Measurements from ENCODE around the gene AVEN.

The AVEN gene

DNA sequence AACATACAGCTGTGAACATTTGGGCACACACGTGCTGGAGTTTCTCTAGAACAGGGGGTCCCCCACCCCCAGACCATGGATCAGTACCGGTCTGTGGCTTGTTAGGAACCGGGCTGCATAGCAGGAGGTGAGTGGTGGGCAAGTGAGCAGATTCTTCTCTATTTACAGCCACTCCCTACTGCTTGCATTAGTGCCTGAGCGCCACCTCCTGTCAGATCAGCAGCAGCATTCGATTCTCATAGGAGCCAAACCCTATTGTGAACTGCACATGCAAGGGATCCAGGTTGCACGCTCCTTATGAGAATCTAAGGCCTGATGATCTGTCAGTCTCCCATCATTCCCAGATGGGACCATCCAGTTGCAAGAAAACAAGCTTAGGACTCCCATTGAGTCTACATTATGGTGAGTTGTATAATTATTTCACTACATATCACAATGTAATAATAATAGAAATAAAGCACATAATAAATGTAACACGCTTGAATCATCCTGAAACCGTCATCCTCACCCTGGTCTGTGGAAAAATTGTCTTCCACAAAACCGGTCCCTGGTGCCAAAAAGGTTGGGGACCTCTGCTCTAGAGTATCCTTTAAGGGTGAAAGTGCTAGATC is 44.9 kb downstream of the AVEN start:
- Histone ChIP-seq H3K4me1 (ENCODE audit: insufficient read depth, low read length, poor library complexity, severe bottlenecking) (no peaks in the 10 kb centered on the region), H3K4me2 (ENCODE audit: low read depth, low read length, poor library complexity, severe bottlenecking) (no peak overlapping the region), H3K9ac (ENCODE audit: low read depth, low read length, poor library complexity, severe bottlenecking) (no peak overlapping the region), H2AFZ (ENCODE audit: low read length) (no peak overlapping the region), H3K9me3 (ENCODE audit: insufficient read depth, low read depth, low read length) (no peaks in the 10 kb centered on the region), H3K36me3 (ENCODE audit: insufficient read depth, low read length) (no peaks in the 10 kb centered on the region), H3F3A (ENCODE audit: low read depth) (no peaks in the 10 kb centered on the region), H3K9me2 (replicated peaks; ENCODE audit: low read depth, low read length) (no peaks in the 10 kb centered on the region), H4K20me1 (ENCODE audit: insufficient read depth, low read length, poor library complexity, severe bottlenecking) (no peaks in the 10 kb centered on the region), H3K79me2 (ENCODE audit: insufficient read depth, low read length) (no peaks in the 10 kb centered on the region), H3K27me3 (ENCODE audit: insufficient read depth, low read length, poor library complexity, severe bottlenecking) (no peaks in the 10 kb centered on the region), H3K4me3 (ENCODE audit: low read length, poor library complexity, severe bottlenecking) (no peak overlapping the region)
- no peak for TF ChIP-seq EZH2phosphoT487 (IDR thresholded peaks at IDR 0.05; ENCODE audit: borderline replicate concordance)
- TF ChIP-seq, protein P1, sequence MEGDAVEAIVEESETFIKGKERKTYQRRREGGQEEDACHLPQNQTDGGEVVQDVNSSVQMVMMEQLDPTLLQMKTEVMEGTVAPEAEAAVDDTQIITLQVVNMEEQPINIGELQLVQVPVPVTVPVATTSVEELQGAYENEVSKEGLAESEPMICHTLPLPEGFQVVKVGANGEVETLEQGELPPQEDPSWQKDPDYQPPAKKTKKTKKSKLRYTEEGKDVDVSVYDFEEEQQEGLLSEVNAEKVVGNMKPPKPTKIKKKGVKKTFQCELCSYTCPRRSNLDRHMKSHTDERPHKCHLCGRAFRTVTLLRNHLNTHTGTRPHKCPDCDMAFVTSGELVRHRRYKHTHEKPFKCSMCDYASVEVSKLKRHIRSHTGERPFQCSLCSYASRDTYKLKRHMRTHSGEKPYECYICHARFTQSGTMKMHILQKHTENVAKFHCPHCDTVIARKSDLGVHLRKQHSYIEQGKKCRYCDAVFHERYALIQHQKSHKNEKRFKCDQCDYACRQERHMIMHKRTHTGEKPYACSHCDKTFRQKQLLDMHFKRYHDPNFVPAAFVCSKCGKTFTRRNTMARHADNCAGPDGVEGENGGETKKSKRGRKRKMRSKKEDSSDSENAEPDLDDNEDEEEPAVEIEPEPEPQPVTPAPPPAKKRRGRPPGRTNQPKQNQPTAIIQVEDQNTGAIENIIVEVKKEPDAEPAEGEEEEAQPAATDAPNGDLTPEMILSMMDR (conservative IDR thresholded peaks at IDR 0.05; ENCODE audit: low read length), result peak; percentile 70

DNA sequence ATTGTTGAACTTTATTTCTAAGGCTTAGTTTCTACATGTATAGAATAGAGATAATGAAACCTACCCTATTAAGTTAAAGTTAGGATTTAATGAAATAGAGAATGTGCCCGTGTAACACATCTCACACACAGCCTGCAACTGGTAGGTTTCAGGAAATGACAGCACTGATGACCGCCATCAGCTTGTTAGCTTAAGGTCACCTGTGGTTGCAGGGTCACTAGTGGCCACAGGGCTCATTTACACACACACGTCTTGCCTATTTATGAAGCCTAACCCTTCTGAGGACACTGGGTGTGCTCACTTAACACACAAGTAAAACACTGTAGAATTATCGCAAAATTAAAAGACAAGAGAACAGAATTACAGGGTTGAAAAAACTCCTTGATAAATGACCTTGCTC is 50.6 kb downstream of the AVEN start:
- H3K36me3 ChIP-seq (ENCODE audit: insufficient read depth, low read length), result no peaks in the 10 kb centered on the region
- no peak overlapping the region for H3K9ac ChIP-seq (ENCODE audit: low read depth, low read length, poor library complexity, severe bottlenecking)
- H3F3A ChIP-seq (ENCODE audit: low read depth), result no peaks in the 10 kb centered on the region
- no peak overlapping the region for H3K4me3 ChIP-seq (ENCODE audit: low read length, poor library complexity, severe bottlenecking)
- H3K9me3 ChIP-seq (ENCODE audit: insufficient read depth, low read depth, low read length), result no peaks in the 10 kb centered on the region
- H2AFZ ChIP-seq (ENCODE audit: low read length), result no peak overlapping the region
- no peaks in the 10 kb centered on the region for H3K4me1 ChIP-seq (ENCODE audit: insufficient read depth, low read length, poor library complexity, severe bottlenecking)
- no peaks in the 10 kb centered on the region for H3K27me3 ChIP-seq (ENCODE audit: insufficient read depth, low read length, poor library complexity, severe bottlenecking)
- TF ChIP-seq, protein P1 (conservative IDR thresholded peaks at IDR 0.05; ENCODE audit: low read length), result no peak
- no peak for TF ChIP-seq EZH2phosphoT487 (IDR thresholded peaks at IDR 0.05; ENCODE audit: borderline replicate concordance)
- H3K4me2 ChIP-seq (ENCODE audit: low read depth, low read length, poor library complexity, severe bottlenecking), result no peak overlapping the region
- no peaks in the 10 kb centered on the region for H3K9me2 ChIP-seq (replicated peaks; ENCODE audit: low read depth, low read length)
- H4K20me1 ChIP-seq (ENCODE audit: insufficient read depth, low read length, poor library complexity, severe bottlenecking), result no peaks in the 10 kb centered on the region
- no peaks in the 10 kb centered on the region for H3K79me2 ChIP-seq (ENCODE audit: insufficient read depth, low read length)

DNA sequence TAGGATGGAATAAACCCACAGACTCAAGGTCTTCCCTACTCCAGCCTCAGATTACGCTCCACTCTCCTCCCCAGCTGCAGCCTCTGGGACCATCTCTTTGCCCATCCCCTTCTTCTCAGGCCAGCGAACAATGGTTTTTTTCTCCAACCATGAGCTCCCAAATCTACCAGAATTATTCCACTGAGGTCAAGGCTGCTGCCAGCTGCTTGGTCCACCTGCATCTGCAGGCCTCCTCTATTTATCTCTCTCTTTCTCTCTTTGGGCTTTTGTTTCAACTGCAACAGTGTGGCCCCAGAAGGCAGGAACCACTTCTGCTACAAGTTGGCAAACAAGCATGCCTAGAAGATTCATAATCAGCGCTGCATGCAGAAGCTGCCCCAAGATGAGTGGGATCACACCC is 51.6 kb downstream of the AVEN start:
- Histone ChIP-seq H3K27me3 (ENCODE audit: insufficient read depth, low read length, poor library complexity, severe bottlenecking) (no peaks in the 10 kb centered on the region), H3K9me3 (ENCODE audit: insufficient read depth, low read depth, low read length) (no peaks in the 10 kb centered on the region), H3K4me3 (ENCODE audit: low read length, poor library complexity, severe bottlenecking) (no peak overlapping the region), H3K4me2 (ENCODE audit: low read depth, low read length, poor library complexity, severe bottlenecking) (no peak overlapping the region), H2AFZ (ENCODE audit: low read length) (no peak overlapping the region), H3K9me2 (replicated peaks; ENCODE audit: low read depth, low read length) (no peaks in the 10 kb centered on the region), H3K4me1 (ENCODE audit: insufficient read depth, low read length, poor library complexity, severe bottlenecking) (no peaks in the 10 kb centered on the region), H4K20me1 (ENCODE audit: insufficient read depth, low read length, poor library complexity, severe bottlenecking) (no peaks in the 10 kb centered on the region), H3K79me2 (ENCODE audit: insufficient read depth, low read length) (no peaks in the 10 kb centered on the region), H3K36me3 (ENCODE audit: insufficient read depth, low read length) (no peaks in the 10 kb centered on the region), H3F3A (ENCODE audit: low read depth) (no peaks in the 10 kb centered on the region), H3K9ac (ENCODE audit: low read depth, low read length, poor library complexity, severe bottlenecking) (no peak overlapping the region)
- TF ChIP-seq EZH2phosphoT487 (IDR thresholded peaks at IDR 0.05; ENCODE audit: borderline replicate concordance), result no peak
- TF ChIP-seq, protein P1 (conservative IDR thresholded peaks at IDR 0.05; ENCODE audit: low read length), result no peak
